WTC11 (cell line): ENCODE measurements around the gene PLCG1. TPM values are rescaled to one million over a fixed set of nuclear protein-coding genes. Genes with fewer than 3 reads are reported as not detected.

Source experiments
- ATAC-seq: fragments of 200-7000 bp; cut with Tn5 transposase; 2 replicates; pipeline ENCODE4 v1.10.0; 2021; ENCODE audit warnings: mild to moderate bottlenecking, moderate library complexity
- CTCF ChIA-PET: fragments of 300-600 bp; sonication (Branson Sonifier 250); formaldehyde crosslinking; loops from one replicate; lab custom pipeline; 2021; ENCODE audit warnings: antibody characterized with exemption; lab: Charles Lee
- POLR2A ChIA-PET: fragments of 350-600 bp; sonication (Branson Sonifier 250); formaldehyde crosslinking; loops from one replicate; lab custom pipeline; 2021; ENCODE audit warnings: antibody characterized with exemption; lab: Charles Lee
- DNase-seq: peaks from one replicate; pipeline ENCODE4 v3.0.0; 2021; ENCODE audit warnings: low spot score
- H3K27ac Mint-ChIP-seq: 2 replicates; pipeline ENCODE4 v1.8.0; 2021; ENCODE audit warnings: mixed read lengths
- H3K27me3 Mint-ChIP-seq: 2 replicates; pipeline ENCODE4 v1.8.0; 2021; ENCODE audit warnings: low read depth, mild to moderate bottlenecking, moderate library complexity, mixed read lengths
- H3K36me3 Mint-ChIP-seq: 2 replicates; pipeline ENCODE4 v1.8.0; 2021; ENCODE audit warnings: mixed read lengths
- H3K4me1 Mint-ChIP-seq: 2 replicates; pipeline ENCODE4 v1.8.0; 2022; ENCODE audit warnings: mixed read lengths
- H3K4me3 Mint-ChIP-seq: 2 replicates; pipeline ENCODE4 v1.8.0; 2021; ENCODE audit warnings: mild to moderate bottlenecking, moderate library complexity, mixed read lengths
- H3K9me3 Mint-ChIP-seq: 2 replicates; pipeline ENCODE4 v1.8.0; 2021; ENCODE audit warnings: mixed read lengths
- ATF1 ChIP-seq: sonication (generic); formaldehyde crosslinking; IDR thresholded peaks from 2 replicates; pipeline ENCODE4 v1.8.1; 2023; ENCODE audit warnings: mild to moderate bottlenecking, moderate library complexity, missing genetic modification reagents
- CREM ChIP-seq: sonication (generic); formaldehyde crosslinking; IDR thresholded peaks from 2 replicates; pipeline ENCODE4 v1.8.1; 2022; ENCODE audit warnings: mild to moderate bottlenecking, missing genetic modification reagents, moderate library complexity
- GABPB1 ChIP-seq: sonication (generic); formaldehyde crosslinking; IDR thresholded peaks from 2 replicates; pipeline ENCODE4 v1.8.1; 2023; ENCODE audit warnings: mild to moderate bottlenecking, missing genetic modification reagents
- HMGA2 ChIP-seq: fragments of 250-450 bp; sonication (Bioruptor Pico); IDR thresholded peaks from 2 replicates; pipeline ENCODE4 v1.4.0; 2021; ENCODE audit warnings: mild to moderate bottlenecking, moderate library complexity
- IRF2 ChIP-seq: sonication (generic); formaldehyde crosslinking; IDR thresholded peaks from 2 replicates; pipeline ENCODE4 v1.8.0; 2022; ENCODE audit warnings: low read depth, missing genetic modification reagents, borderline replicate concordance
- MYBL2 ChIP-seq: sonication (generic); formaldehyde crosslinking; IDR thresholded peaks from 2 replicates; pipeline ENCODE4 v1.8.1; 2023; ENCODE audit warnings: mild to moderate bottlenecking, moderate library complexity, missing genetic modification reagents
- NFYB ChIP-seq: sonication (generic); formaldehyde crosslinking; conservative IDR thresholded peaks from 2 replicates; pipeline ENCODE4 v1.8.0; 2022; ENCODE audit warnings: low read depth, missing genetic modification reagents
- PRDM15 ChIP-seq: sonication (generic); formaldehyde crosslinking; IDR thresholded peaks from 2 replicates; pipeline ENCODE4 v1.8.0; 2022; ENCODE audit warnings: missing genetic modification reagents
- RORB ChIP-seq: fragments of 250-450 bp; sonication (Bioruptor Pico); IDR thresholded peaks from 2 replicates; pipeline ENCODE4 v1.9.0; 2021; ENCODE audit warnings: mild to moderate bottlenecking
- SMAD4 ChIP-seq: sonication (generic); formaldehyde crosslinking; IDR thresholded peaks from 2 replicates; pipeline ENCODE4 v1.8.0; 2022; ENCODE audit warnings: mild to moderate bottlenecking, missing genetic modification reagents
- ZNF219 ChIP-seq: sonication (generic); formaldehyde crosslinking; IDR thresholded peaks from 2 replicates; pipeline ENCODE4 v1.8.0; 2023; ENCODE audit warnings: missing genetic modification reagents, mild to moderate bottlenecking, borderline replicate concordance
- ZNF263 ChIP-seq: sonication (generic); formaldehyde crosslinking; IDR thresholded peaks from 2 replicates; pipeline ENCODE4 v1.8.1; 2022; ENCODE audit warnings: low read depth, mild to moderate bottlenecking, moderate library complexity, missing genetic modification reagents
- total RNA-seq: library from RNA; stranded (reverse); gene quantifications from 3 replicates; pipeline ENCODE4 v1.2.3, GENCODE V29; 2021
- TF ChIP-seq, protein P1 (sequence below): fragments of 250-450 bp; sonication (Bioruptor Pico); IDR thresholded peaks from 2 replicates; pipeline ENCODE4 v1.8.0; 2021; ENCODE audit warnings: mild to moderate bottlenecking
- TF ChIP-seq, protein P2 (sequence below): fragments of 250-450 bp; sonication (Bioruptor Pico); IDR thresholded peaks from 2 replicates; pipeline ENCODE4 v1.9.0; 2021; ENCODE audit warnings: mild to moderate bottlenecking
- TF ChIP-seq, protein P3 (sequence below): sonication (generic); formaldehyde crosslinking; IDR thresholded peaks from 2 replicates; pipeline ENCODE4 v1.8.1; 2023; ENCODE audit warnings: mild to moderate bottlenecking, missing genetic modification reagents, moderate library complexity
- TF ChIP-seq, protein P4 (sequence below): fragments of 250-450 bp; sonication (Bioruptor Pico); IDR thresholded peaks from 2 replicates; pipeline ENCODE4 v1.9.0; 2021; ENCODE audit warnings: mild to moderate bottlenecking, borderline replicate concordance
- TF ChIP-seq, protein P5 (sequence below): sonication (generic); formaldehyde crosslinking; IDR thresholded peaks from 2 replicates; pipeline ENCODE4 v1.8.1; 2023; ENCODE audit warnings: mild to moderate bottlenecking, missing genetic modification reagents, borderline replicate concordance

PLCG1 gene
- total RNA-seq, 1 experiment from 2014 or later, result 201 TPM

- DNase-seq (no peak), ATAC-seq (no peak)
- ChIA-PET CTCF (interaction anchor here (2.4 kb wide), 1 partner anchor 121 kb away, joined by 5 read pairs; no protein-coding TSS in a partner anchor), POLR2A (interaction anchor here (0.6 to 0.7 kb wide), 2 partner anchors 75 to 179 kb away, joined by 3 to 4 read pairs; no protein-coding TSS in a partner anchor)
- Mint-ChIP-seq H3K27ac (no peak overlapping the region), H3K9me3 (no peaks in the 10 kb centered on the region), H3K4me3 (no peak overlapping the region), H3K27me3 (no peaks in the 10 kb centered on the region), H3K36me3 (no peaks in the 10 kb centered on the region)
- TF ChIP-seq, protein P1, sequence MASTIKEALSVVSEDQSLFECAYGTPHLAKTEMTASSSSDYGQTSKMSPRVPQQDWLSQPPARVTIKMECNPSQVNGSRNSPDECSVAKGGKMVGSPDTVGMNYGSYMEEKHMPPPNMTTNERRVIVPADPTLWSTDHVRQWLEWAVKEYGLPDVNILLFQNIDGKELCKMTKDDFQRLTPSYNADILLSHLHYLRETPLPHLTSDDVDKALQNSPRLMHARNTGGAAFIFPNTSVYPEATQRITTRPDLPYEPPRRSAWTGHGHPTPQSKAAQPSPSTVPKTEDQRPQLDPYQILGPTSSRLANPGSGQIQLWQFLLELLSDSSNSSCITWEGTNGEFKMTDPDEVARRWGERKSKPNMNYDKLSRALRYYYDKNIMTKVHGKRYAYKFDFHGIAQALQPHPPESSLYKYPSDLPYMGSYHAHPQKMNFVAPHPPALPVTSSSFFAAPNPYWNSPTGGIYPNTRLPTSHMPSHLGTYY, result no peak
- TF ChIP-seq GABPB1 (CRISPR knock-in tag), result no peak
- TF ChIP-seq, protein P2, sequence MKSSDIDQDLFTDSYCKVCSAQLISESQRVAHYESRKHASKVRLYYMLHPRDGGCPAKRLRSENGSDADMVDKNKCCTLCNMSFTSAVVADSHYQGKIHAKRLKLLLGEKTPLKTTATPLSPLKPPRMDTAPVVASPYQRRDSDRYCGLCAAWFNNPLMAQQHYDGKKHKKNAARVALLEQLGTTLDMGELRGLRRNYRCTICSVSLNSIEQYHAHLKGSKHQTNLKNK (CRISPR knock-in tag), result no peak
- no peak for TF ChIP-seq IRF2 (CRISPR knock-in tag)
- TF ChIP-seq PRDM15, result no peak
- no peak for TF ChIP-seq SMAD4 (CRISPR knock-in tag)
- TF ChIP-seq, all 79 proteins: peak for 0
- no peaks in the 10 kb centered on the region for H3K4me1 Mint-ChIP-seq
These were observed 81.1 kb downstream of the PLCG1 start for GRCh38 chr20:41218466-41218865.

- Mint-ChIP-seq H3K36me3 (no peaks in the 10 kb centered on the region), H3K4me3 (no peak overlapping the region), H3K27me3 (no peaks in the 10 kb centered on the region), H3K27ac (no peak overlapping the region), H3K4me1 (no peaks in the 10 kb centered on the region), H3K9me3 (no peaks in the 10 kb centered on the region)
- CTCF ChIA-PET, result interaction anchor here (0.6 to 2.4 kb wide), 5 partner anchors 30 to 121 kb away, joined by 3 to 5 read pairs (median 3); partner anchors contain the start of gene LPIN3
- TF ChIP-seq RORB (CRISPR knock-in tag), result no peak
- no peak for TF ChIP-seq CREM
- TF ChIP-seq NFYB (CRISPR knock-in tag), result no peak
- no peak for TF ChIP-seq MYBL2 (CRISPR knock-in tag)
- TF ChIP-seq, protein P3, sequence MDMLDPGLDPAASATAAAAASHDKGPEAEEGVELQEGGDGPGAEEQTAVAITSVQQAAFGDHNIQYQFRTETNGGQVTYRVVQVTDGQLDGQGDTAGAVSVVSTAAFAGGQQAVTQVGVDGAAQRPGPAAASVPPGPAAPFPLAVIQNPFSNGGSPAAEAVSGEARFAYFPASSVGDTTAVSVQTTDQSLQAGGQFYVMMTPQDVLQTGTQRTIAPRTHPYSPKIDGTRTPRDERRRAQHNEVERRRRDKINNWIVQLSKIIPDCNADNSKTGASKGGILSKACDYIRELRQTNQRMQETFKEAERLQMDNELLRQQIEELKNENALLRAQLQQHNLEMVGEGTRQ (CRISPR knock-in tag), result no peak
- TF ChIP-seq, protein P4, sequence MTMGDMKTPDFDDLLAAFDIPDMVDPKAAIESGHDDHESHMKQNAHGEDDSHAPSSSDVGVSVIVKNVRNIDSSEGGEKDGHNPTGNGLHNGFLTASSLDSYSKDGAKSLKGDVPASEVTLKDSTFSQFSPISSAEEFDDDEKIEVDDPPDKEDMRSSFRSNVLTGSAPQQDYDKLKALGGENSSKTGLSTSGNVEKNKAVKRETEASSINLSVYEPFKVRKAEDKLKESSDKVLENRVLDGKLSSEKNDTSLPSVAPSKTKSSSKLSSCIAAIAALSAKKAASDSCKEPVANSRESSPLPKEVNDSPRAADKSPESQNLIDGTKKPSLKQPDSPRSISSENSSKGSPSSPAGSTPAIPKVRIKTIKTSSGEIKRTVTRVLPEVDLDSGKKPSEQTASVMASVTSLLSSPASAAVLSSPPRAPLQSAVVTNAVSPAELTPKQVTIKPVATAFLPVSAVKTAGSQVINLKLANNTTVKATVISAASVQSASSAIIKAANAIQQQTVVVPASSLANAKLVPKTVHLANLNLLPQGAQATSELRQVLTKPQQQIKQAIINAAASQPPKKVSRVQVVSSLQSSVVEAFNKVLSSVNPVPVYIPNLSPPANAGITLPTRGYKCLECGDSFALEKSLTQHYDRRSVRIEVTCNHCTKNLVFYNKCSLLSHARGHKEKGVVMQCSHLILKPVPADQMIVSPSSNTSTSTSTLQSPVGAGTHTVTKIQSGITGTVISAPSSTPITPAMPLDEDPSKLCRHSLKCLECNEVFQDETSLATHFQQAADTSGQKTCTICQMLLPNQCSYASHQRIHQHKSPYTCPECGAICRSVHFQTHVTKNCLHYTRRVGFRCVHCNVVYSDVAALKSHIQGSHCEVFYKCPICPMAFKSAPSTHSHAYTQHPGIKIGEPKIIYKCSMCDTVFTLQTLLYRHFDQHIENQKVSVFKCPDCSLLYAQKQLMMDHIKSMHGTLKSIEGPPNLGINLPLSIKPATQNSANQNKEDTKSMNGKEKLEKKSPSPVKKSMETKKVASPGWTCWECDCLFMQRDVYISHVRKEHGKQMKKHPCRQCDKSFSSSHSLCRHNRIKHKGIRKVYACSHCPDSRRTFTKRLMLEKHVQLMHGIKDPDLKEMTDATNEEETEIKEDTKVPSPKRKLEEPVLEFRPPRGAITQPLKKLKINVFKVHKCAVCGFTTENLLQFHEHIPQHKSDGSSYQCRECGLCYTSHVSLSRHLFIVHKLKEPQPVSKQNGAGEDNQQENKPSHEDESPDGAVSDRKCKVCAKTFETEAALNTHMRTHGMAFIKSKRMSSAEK (CRISPR knock-in tag), result no peak
- TF ChIP-seq, protein P5, sequence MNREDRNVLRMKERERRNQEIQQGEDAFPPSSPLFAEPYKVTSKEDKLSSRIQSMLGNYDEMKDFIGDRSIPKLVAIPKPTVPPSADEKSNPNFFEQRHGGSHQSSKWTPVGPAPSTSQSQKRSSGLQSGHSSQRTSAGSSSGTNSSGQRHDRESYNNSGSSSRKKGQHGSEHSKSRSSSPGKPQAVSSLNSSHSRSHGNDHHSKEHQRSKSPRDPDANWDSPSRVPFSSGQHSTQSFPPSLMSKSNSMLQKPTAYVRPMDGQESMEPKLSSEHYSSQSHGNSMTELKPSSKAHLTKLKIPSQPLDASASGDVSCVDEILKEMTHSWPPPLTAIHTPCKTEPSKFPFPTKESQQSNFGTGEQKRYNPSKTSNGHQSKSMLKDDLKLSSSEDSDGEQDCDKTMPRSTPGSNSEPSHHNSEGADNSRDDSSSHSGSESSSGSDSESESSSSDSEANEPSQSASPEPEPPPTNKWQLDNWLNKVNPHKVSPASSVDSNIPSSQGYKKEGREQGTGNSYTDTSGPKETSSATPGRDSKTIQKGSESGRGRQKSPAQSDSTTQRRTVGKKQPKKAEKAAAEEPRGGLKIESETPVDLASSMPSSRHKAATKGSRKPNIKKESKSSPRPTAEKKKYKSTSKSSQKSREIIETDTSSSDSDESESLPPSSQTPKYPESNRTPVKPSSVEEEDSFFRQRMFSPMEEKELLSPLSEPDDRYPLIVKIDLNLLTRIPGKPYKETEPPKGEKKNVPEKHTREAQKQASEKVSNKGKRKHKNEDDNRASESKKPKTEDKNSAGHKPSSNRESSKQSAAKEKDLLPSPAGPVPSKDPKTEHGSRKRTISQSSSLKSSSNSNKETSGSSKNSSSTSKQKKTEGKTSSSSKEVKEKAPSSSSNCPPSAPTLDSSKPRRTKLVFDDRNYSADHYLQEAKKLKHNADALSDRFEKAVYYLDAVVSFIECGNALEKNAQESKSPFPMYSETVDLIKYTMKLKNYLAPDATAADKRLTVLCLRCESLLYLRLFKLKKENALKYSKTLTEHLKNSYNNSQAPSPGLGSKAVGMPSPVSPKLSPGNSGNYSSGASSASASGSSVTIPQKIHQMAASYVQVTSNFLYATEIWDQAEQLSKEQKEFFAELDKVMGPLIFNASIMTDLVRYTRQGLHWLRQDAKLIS, result no peak
- no peak for TF ChIP-seq IRF2 (CRISPR knock-in tag)
- TF ChIP-seq ZNF219, result no peak
- no peak for TF ChIP-seq ZNF263
- TF ChIP-seq, protein P1, result no peak
- TF ChIP-seq ATF1 (CRISPR knock-in tag), result no peak
- no peak for TF ChIP-seq HMGA2 (CRISPR knock-in tag)
- POLR2A ChIA-PET, result no interaction called here
- DNase-seq (no peak), ATAC-seq (no peak)
These were observed 82.5 kb downstream of the PLCG1 start for GRCh38 chr20:41219824-41220223.
